NCI-H1417 treated with DMSO at 0.1 percent for 48 hours (cell line): Measurements from ENCODE around the gene TARBP1.

Source experiments
- DNase-seq: peaks from one replicate; lab custom pipeline; 2025; lab: John Stamatoyannopoulos, UW

Gene TARBP1

DNA sequence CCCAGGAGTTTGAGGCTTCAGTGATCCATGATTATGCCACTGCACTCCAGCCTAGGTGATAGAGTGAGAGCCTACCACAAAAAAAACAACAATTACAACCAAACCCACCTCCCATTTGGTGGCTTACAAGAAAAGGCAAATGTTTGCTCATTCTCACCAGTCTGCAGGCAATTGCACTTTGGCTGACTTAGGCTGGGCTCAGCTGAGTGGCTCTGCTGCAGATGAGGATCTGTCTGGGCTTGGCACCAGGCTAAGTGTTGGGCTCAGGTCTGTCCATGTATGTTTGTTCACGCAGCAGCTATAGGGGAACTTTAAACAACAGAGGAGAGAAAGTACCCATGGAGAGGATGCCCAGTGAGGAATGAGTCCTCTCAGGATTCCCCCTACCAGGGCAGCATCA is 133.7 kb downstream of the TARBP1 start:
- DNase-seq: no peak

GRCh38 chr1:234342774-234343173 is 136.2 kb downstream of the TARBP1 start:
- DNase-seq: no peak
